GM21825 (cell line): ENCODE data around the gene ATP5MC3.

Experiments used
- ATAC-seq: cut with Tn5 transposase; IDR thresholded peaks from one replicate; pipeline ENCODE4 v1.9.1; 2021; ENCODE audit warnings: mild to moderate bottlenecking, moderate library complexity; ENCODE audit not compliant: unreplicated experiment

The ATP5MC3 gene

GRCh38 chr2:175168564-175168945 is 13.0 kb downstream of the ATP5MC3 start:
- peak; percentile 25 for ATAC-seq

- peak; percentile 97 for ATAC-seq
Measured at GRCh38 chr2:175167792-175168563, 13.5 kb downstream of the ATP5MC3 start, which contains the start of gene ATF2. ATF2 (minus strand) TSS chr2:175168203; CDS start chr2:175136443, 31,760 bp downstream.

GRCh38 chr2:175167076-175167791 is 14.3 kb downstream of the ATP5MC3 start:
- peak; percentile 1 for ATAC-seq

GRCh38 chr2:175166216-175166824 is 15.2 kb downstream of the ATP5MC3 start:
- no peak for ATAC-seq

- no peak for ATAC-seq
Measured at GRCh38 chr2:175164235-175164634, 17.3 kb downstream of the ATP5MC3 start.

DNA sequence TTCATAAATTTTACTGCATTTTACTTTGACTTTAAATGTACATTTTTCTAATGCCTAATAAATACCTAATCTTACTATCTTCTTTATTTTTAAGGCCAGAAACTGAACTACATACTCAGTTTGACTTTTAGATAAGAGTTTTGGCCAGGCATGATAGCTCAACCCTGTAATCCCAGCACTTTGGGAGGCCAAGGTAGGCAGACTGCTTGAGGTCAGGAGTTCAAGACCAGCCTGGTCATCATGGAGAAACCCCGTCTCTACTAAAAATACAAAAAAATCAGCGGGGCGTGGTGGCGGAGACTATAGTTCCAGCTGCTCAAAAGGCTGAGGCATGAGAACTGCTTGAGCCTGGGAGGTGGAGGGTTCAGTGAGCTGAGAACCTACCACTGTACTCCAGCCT is 22.6 kb downstream of the ATP5MC3 start:
- no peak for ATAC-seq

DNA sequence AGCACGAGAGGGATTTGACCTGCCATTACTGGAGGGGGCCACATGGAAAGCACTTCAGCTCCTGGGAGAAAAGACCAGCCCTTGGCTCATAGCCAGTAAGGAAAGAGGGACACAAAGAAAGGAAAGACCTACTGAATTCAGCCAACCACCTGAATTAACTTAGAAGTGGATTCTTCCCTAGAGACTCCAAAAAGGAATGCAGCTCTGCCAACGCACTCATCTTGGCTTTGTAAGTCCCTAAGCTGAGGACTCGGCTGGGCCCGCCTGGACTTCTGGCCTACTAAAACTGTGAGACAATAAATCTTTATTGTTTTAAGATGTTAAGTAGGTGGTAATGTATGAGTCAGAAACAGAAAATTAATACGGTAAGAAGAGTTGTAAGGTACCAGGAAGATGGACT is 25.0 kb downstream of the ATP5MC3 start:
- ATAC-seq: no peak

DNA sequence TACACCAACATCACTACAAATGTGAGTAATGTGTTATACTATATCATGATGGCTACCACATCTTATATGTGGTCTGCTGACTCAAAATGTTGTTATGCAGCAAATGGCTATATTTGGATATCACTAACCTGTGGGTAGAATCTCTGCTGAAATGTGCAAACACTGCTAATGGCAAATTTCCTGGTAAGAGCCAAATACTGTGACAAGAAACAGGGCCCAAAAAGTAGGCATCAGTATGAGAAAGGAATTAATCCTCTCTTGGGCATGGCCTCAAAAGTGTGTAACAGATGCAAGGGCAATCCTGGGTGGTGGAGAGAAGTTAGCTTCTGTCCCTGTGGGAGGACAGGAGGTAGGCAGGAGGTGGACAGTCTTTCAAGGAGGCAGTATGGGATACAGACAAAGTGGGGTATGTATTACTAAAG is 26.8 kb downstream of the ATP5MC3 start:
- no peak for ATAC-seq

DNA sequence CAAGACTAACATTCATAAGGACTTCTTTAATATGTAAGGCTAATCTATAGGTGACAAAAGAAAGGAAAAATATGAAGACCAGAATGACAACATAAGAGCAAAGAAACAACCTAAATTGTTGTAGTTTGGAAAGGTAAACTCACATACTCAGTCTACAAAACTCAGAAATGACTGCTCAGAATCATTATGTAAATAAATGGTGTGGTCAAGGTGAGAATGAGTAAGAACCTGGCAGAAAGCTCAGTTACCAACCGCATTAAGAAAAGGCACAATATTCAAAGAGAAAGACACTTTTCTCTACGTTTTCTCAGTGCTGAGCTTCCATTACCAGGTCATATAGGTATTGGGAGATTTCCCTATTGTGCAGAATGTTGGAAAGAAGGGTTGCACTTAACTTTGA is 29.3 kb downstream of the ATP5MC3 start:
- ATAC-seq: peak; percentile 81

GRCh38 chr2:175151791-175152190 is 29.7 kb downstream of the ATP5MC3 start:
- no peak for ATAC-seq

- no peak for ATAC-seq
Measured at GRCh38 chr2:175147186-175147585, 34.3 kb downstream of the ATP5MC3 start.

DNA sequence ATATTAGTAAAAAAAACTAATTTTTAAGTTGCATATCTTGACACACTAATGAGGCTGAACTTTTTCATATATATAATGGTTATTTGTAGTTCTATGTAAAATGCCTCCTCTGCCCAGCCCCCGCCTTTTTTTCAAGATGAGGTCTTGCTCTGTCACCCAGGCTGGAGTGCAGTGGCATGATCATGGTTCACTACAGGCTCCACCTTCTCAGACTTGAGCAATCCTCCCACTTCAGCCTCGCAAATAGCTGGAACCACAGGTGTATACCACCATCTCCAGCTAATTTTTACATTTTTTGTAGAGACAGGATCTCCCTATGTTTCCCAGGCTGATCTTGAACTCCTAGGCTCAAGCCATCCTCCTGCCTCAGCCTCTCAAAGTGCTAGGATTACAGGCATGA is 37.8 kb downstream of the ATP5MC3 start:
- no peak for ATAC-seq

DNA sequence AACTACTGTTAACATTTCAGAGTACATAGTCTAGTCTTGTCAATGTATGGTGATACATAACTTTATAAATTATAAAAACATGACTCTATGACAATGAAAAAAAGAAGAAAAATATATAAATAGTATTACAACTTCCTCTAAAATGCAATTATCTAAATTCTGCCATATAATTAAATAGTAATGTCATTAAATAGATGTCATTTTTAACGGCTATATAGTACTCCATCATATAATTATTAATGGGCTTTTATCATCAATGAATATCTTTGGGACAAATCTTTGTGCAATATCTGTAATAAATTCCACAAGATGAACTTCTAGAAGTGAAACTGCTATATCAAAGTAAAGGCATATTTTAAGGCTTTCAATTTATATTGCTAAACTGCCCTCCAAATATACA is 38.3 kb downstream of the ATP5MC3 start:
- ATAC-seq: no peak

- no peak for ATAC-seq
Measured at GRCh38 chr2:175140332-175140731, 41.2 kb downstream of the ATP5MC3 start.

- no peak for ATAC-seq
Measured at GRCh38 chr2:175137793-175138192, 43.7 kb downstream of the ATP5MC3 start.

- peak; percentile 60 for ATAC-seq
Measured at GRCh38 chr2:175136334-175137215, 44.9 kb downstream of the ATP5MC3 start.

- ATAC-seq: no peak
Measured at GRCh38 chr2:175135862-175136261, 45.6 kb downstream of the ATP5MC3 start.

DNA sequence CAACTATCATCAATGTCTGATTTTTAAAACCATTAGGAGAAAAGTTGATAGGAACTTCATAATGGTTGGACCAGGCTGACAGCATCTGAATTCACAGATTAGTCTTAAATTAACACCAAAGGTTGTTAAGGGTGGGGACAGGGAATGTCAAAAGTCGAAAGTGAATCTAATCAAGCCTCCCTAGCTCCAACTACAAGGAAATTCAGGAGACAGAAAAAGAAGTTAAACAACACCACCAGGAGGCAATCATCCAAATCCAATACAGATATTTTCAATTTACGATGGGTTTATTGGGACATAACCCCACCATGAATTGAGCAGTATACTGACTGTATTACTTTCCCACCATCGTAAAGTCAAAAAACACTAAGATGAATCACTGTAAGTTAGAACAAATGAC is 46.3 kb downstream of the ATP5MC3 start:
- no peak for ATAC-seq

DNA sequence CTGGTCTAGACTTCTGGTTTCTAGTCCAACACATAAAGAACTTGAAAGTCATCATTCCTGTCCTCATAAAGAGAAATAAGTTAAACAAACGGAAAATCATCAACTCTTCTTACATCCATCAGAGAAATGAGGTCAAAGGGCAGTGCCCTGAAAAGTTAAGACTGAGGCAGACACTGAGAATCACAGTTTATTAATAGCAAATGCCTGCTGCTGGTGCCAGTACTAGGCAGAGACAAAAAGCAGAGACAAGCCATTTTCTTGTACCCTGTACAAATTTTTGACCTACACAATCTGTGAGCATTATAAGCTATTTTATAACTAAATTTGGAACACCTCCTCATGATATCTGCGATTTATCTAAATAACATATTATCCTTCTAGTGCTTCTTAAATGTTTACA is 50.3 kb downstream of the ATP5MC3 start:
- no peak for ATAC-seq

DNA sequence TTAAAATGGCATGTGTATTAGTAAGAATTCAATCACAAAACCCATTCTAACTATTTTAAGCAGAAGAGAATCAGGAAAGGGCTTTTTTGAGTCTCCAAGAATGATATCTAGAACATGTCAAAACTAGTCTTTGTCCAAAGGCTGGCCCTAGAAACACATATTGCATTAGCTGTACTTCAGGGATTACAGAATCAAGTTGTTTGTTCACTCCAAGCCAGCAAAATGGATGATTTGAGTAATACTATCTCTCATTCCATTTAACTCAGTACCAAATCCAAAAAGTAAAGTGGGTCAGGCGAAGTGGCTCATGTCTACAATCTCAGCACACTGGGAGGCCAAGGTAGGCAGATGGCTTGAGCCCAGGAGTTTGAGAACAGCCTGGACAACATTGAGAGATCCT is 54.8 kb downstream of the ATP5MC3 start:
- ATAC-seq: no peak
